GM12874 (cell line): Measurements from ENCODE around the gene SPP1.

Experiments
- TF ChIP-seq, protein P1 (sequence below): IDR thresholded peaks from 2 replicates; pipeline ENCODE4 v1.5.1; 2011; ENCODE audit warnings: low read depth, mild to moderate bottlenecking, control low read depth, low read length, moderate library complexity; ENCODE audit not compliant: insufficient read depth

Gene SPP1

DNA sequence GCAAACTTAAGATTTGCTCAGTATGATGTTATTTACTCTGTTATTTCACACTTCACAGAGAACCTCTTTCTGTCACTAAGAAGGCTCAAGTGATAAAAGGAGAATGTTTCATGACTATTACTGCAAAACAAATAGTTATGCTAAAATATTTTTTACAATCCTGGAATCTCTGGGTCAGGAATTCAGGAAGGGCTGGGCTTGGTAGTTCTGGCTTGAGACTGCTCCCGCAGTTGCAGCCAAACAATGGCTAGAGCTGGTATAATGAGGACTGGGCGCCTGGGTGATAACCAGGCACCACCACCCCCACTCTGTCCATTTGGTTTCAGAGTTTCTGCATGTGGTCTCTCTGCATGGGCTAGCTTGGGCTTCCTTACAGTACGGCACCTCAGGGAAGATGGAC is 28.7 kb upstream of the SPP1 start:
- TF ChIP-seq, protein P1, sequence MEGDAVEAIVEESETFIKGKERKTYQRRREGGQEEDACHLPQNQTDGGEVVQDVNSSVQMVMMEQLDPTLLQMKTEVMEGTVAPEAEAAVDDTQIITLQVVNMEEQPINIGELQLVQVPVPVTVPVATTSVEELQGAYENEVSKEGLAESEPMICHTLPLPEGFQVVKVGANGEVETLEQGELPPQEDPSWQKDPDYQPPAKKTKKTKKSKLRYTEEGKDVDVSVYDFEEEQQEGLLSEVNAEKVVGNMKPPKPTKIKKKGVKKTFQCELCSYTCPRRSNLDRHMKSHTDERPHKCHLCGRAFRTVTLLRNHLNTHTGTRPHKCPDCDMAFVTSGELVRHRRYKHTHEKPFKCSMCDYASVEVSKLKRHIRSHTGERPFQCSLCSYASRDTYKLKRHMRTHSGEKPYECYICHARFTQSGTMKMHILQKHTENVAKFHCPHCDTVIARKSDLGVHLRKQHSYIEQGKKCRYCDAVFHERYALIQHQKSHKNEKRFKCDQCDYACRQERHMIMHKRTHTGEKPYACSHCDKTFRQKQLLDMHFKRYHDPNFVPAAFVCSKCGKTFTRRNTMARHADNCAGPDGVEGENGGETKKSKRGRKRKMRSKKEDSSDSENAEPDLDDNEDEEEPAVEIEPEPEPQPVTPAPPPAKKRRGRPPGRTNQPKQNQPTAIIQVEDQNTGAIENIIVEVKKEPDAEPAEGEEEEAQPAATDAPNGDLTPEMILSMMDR: no peak

GRCh38 chr4:87947381-87948160 is 27.9 kb upstream of the SPP1 start:
- TF ChIP-seq, protein P1: no peak

- TF ChIP-seq, protein P1: no peak
Measured at GRCh38 chr4:87949961-87950360, 25.6 kb upstream of the SPP1 start.

GRCh38 chr4:87950493-87950892 is 25.0 kb upstream of the SPP1 start:
- TF ChIP-seq, protein P1: no peak

DNA sequence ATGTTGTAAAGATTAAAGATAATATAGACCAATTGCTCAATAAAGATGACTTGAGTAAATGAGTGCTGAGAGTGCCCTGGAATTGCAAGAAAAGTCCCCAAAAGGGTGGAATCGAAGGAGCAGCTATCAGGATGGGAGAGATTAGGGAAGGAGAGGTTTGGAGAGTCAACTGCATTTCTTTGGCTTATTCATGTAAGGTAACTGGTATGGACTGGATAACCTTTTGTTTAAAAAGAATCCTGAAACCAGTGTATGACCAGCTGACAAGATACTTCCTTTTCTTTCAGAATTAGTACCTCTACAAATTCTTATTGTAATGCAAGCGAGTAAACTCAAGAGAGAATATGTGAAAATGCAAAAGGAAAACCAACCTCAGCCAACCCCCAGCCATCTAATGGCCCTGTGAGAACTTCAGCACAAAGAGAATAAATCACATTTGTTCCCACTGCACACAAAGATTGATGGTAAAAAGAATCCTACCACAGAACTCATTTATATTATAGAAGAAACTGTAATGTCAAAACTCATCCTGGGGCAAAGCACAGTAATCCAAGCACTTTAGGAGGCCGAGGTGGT is 24.5 kb upstream of the SPP1 start:
- TF ChIP-seq, protein P1: no peak

- TF ChIP-seq, protein P1: no peak
Measured at GRCh38 chr4:87953826-87954225, 21.7 kb upstream of the SPP1 start.

DNA sequence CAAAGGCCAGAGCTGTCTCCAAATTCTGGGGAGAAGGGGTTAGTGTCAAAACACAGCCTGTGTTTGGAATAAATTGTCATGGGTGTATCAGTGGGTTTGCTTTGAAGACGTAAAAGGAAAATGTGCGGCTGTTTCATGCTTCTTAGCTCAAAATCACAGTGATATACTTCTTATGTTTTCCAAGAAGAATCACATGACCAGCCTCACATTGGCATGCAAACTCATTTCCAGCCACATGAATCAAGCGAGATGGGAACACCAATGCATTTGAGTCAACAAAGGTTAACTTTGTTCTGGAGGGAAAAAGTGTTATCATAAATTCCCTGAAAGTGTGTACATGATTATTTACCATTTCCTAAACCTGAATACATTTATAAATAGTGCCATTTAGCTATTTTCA is 19.0 kb upstream of the SPP1 start:
- TF ChIP-seq, protein P1: no peak
